Activated T-cell treated with anti-CD3 and anti-CD28 coated beads, Interleukin-2, amount 50 U/mL, for 1 hour (primary cell): ENCODE results near the gene PTPN14.
"Not testable (repeated sequence)": the region's sequence is repeated elsewhere in the genome, so short reads cannot be mapped to it uniquely, and the experiment has no call there.

Experiments used
- DNase-seq: peaks from one replicate; pipeline ENCODE4 v3.0.0-alpha.2; 2020

The PTPN14 gene

GRCh38 chr1:214540324-214540723 is 11.1 kb downstream of the PTPN14 start:
- no peak for DNase-seq

- no peak for DNase-seq
Measured at GRCh38 chr1:214538496-214538895, 12.9 kb downstream of the PTPN14 start.

GRCh38 chr1:214537872-214538473 is 13.4 kb downstream of the PTPN14 start:
- no peak for DNase-seq

GRCh38 chr1:214537219-214537618 is 14.2 kb downstream of the PTPN14 start:
- no peak for DNase-seq

GRCh38 chr1:214532070-214532469 is 19.3 kb downstream of the PTPN14 start:
- no peak for DNase-seq

GRCh38 chr1:214525535-214526019 is 25.8 kb downstream of the PTPN14 start:
- DNase-seq: no peak

GRCh38 chr1:214524824-214525223 is 26.6 kb downstream of the PTPN14 start:
- DNase-seq: no peak

- no peak for DNase-seq
Measured at GRCh38 chr1:214523124-214523824, 28.1 kb downstream of the PTPN14 start.

- not testable (repeated sequence) for DNase-seq
Measured at GRCh38 chr1:214521458-214521857, 29.9 kb downstream of the PTPN14 start.

GRCh38 chr1:214520544-214521165 is 30.7 kb downstream of the PTPN14 start:
- DNase-seq: no peak

GRCh38 chr1:214518361-214518760 is 33.0 kb downstream of the PTPN14 start:
- DNase-seq: no peak

- DNase-seq: no peak
Measured at GRCh38 chr1:214516434-214517326, 34.7 kb downstream of the PTPN14 start.

GRCh38 chr1:214515544-214516433 is 35.6 kb downstream of the PTPN14 start:
- DNase-seq: no peak

- DNase-seq: no peak
Measured at GRCh38 chr1:214514819-214515383, 36.5 kb downstream of the PTPN14 start.

GRCh38 chr1:214514032-214514818 is 37.2 kb downstream of the PTPN14 start:
- DNase-seq: no peak

GRCh38 chr1:214513394-214513793 is 38.0 kb downstream of the PTPN14 start:
- no peak for DNase-seq

GRCh38 chr1:214511639-214511998 is 39.8 kb downstream of the PTPN14 start:
- no peak for DNase-seq

GRCh38 chr1:214510914-214511638 is 40.3 kb downstream of the PTPN14 start:
- DNase-seq: no peak

GRCh38 chr1:214510477-214510876 is 40.9 kb downstream of the PTPN14 start:
- no peak for DNase-seq

- DNase-seq: not testable (repeated sequence)
Measured at GRCh38 chr1:214509622-214510021, 41.8 kb downstream of the PTPN14 start.
